Measurements from ENCODE around the gene SDK1.

- TF ChIP-seq CTCF (IDR thresholded peaks at IDR 0.05), result no peak
- TF ChIP-seq POLR2AphosphoS5 (IDR thresholded peaks at IDR 0.05), result no peak
Observed at GRCh38 chr7:4244635-4245034, 943.6 kb downstream of the SDK1 start.
